HepG2 (cell line): ENCODE results near the gene TTC31. TPM values are rescaled to one million over a fixed set of nuclear protein-coding genes. Genes with fewer than 3 reads are reported as not detected.
"Not testable (repeated sequence)": the region's sequence is repeated elsewhere in the genome, so short reads cannot be mapped to it uniquely, and the experiment has no call there.

Source experiments
- ARID3A ChIP-seq: IDR thresholded peaks from 2 replicates; pipeline ENCODE4 v1.6.1; 2012; ENCODE audit warnings: low read depth, low read length, improper control_type of control experiment
- BRF2 ChIP-seq: sonication (generic); formaldehyde crosslinking; IDR thresholded peaks from 2 replicates; pipeline ENCODE4 v1.8.1; 2022; ENCODE audit warnings: mild to moderate bottlenecking, missing genetic modification reagents
- HNF1A ChIP-seq, 2 experiments: sonication (generic) in 1 of 2; formaldehyde crosslinking in 1 of 2; IDR thresholded peaks; 2 replicates each; pipeline versions ENCODE4 v1.4.0 to v1.6.1; 2016 to 2020; ENCODE audit warnings: borderline replicate concordance in 1 of 2, low read depth in 1 of 2, mild to moderate bottlenecking in 1 of 2, missing genetic modification reagents in 1 of 2
- KAT7 ChIP-seq: IDR thresholded peaks from 2 replicates; pipeline ENCODE4 v1.6.1; 2018; ENCODE audit warnings: borderline replicate concordance, missing compliant biosample characterization
- PHF21A ChIP-seq: sonication (generic); formaldehyde crosslinking; IDR thresholded peaks from 2 replicates; pipeline ENCODE4 v1.5.0; 2020; ENCODE audit warnings: mild to moderate bottlenecking, missing genetic modification reagents
- POGZ ChIP-seq: sonication (generic); formaldehyde crosslinking; IDR thresholded peaks from 2 replicates; pipeline ENCODE4 v1.4.0; 2020; ENCODE audit warnings: mild to moderate bottlenecking, missing genetic modification reagents
- RARG ChIP-seq: sonication (generic); formaldehyde crosslinking; IDR thresholded peaks from 2 replicates; pipeline ENCODE4 v1.4.0; 2020; ENCODE audit warnings: low read depth, mild to moderate bottlenecking, missing genetic modification reagents
- RXRB ChIP-seq: IDR thresholded peaks from 2 replicates; pipeline ENCODE4 v1.6.1; 2016; ENCODE audit warnings: borderline replicate concordance, missing genetic modification reagents, missing compliant biosample characterization
- SKIL ChIP-seq: sonication (generic); formaldehyde crosslinking; IDR thresholded peaks from 2 replicates; pipeline ENCODE4 v1.8.0; 2022; ENCODE audit warnings: missing genetic modification reagents, mild to moderate bottlenecking, moderate library complexity, borderline replicate concordance
- SMAD3 ChIP-seq: sonication (generic); formaldehyde crosslinking; IDR thresholded peaks from 2 replicates; pipeline ENCODE4 v1.4.0; 2020; ENCODE audit warnings: missing genetic modification reagents
- ZNF121 ChIP-seq: sonication (generic); formaldehyde crosslinking; IDR thresholded peaks from 2 replicates; pipeline ENCODE4 v1.5.0; 2020; ENCODE audit warnings: mild to moderate bottlenecking, missing genetic modification reagents
- ZNF205 ChIP-seq: IDR thresholded peaks from 2 replicates; pipeline ENCODE4 v1.6.1; 2018; ENCODE audit warnings: missing biosample characterization, missing genetic modification reagents
- ZNF24 ChIP-seq: fragments of 450-650 bp; IDR thresholded peaks from 2 replicates; pipeline ENCODE4 v1.6.1; 2017; ENCODE audit warnings: antibody characterized with exemption, mild to moderate bottlenecking
- ZNF451 ChIP-seq: sonication (generic); formaldehyde crosslinking; IDR thresholded peaks from 2 replicates; pipeline ENCODE4 v1.5.0; 2020; ENCODE audit warnings: mild to moderate bottlenecking, missing genetic modification reagents
- ZNF556 ChIP-seq: sonication (generic); formaldehyde crosslinking; IDR thresholded peaks from 2 replicates; pipeline ENCODE4 v1.4.0; 2020; ENCODE audit warnings: mild to moderate bottlenecking, missing genetic modification reagents, borderline replicate concordance
- polyA plus RNA-seq, 8 experiments: library from polyadenylated mRNA; depleted of rRNA in 3 of 8; stranded (reverse) in 7 of 8; unstranded in 1 of 8; fragments of >200 nt; fragmentation: Illumina TruSeq in 4 of 8; extraction: Trizol in 4 of 8; gene quantifications; 2 replicates each; pipeline versions ENCODE4 v1.2.1 to v1.2.3, GENCODE V29; 2011 to 2016; ENCODE audit warnings: low read depth in 4 of 8, missing spikeins in 1 of 8, mixed read lengths in 1 of 8; ENCODE audit not compliant: insufficient read depth in 1 of 8
- total RNA-seq, 5 experiments: library from RNA; depleted of rRNA; stranded (reverse); fragments of >200 nt; fragmentation: Illumina TruSeq; extraction: Trizol; gene quantifications; 2 replicates each; pipeline ENCODE4 v1.2.3, GENCODE V29; 2016; ENCODE audit warnings: low read depth in 1 of 5

Gene TTC31
- total and polyA plus RNA-seq, 2 of the 13 experiments (the other 11 are each of a cell fraction or from before 2014, with no cell fraction given): 28.3 to 39.5 TPM

- not testable (repeated sequence) for TF ChIP-seq HNF1A (IDR thresholded peaks at IDR 0.05; ENCODE audit: low read depth)
- TF ChIP-seq HNF1A (CRISPR knock-in tag; IDR thresholded peaks at IDR 0.05; ENCODE audit: borderline replicate concordance) (peak; percentile 64; the same call in 1 of the 2 replicates), SKIL (CRISPR knock-in tag) (0 out of 2 replicates have a peak, but pooled peaks have one; percentile 12), ZNF205 (CRISPR knock-in tag) (0 out of 2 replicates have a peak, but pooled peaks have one; percentile 10), ZNF556 (CRISPR knock-in tag) (peak; percentile 82; the same call in 1 of the 2 replicates), ZNF451 (CRISPR knock-in tag) (0 out of 2 replicates have a peak, but pooled peaks have one; percentile 7), ZNF121 (peak; percentile 84; the same call in 1 of the 2 replicates), PHF21A (peak; percentile 11), RARG (peak; percentile 71; the same call in 1 of the 2 replicates), RXRB (CRISPR knock-in tag) (peak; percentile 4; the same call in 1 of the 2 replicates), KAT7 (CRISPR knock-in tag) (0 out of 2 replicates have a peak, but pooled peaks have one; percentile 28), ZNF24 (peak; percentile 47; the same call in 1 of the 2 replicates), BRF2 (CRISPR knock-in tag) (0 out of 2 replicates have a peak, but pooled peaks have one; percentile 5), POGZ (CRISPR knock-in tag) (peak; percentile 55; the same call in 1 of the 2 replicates), SMAD3 (peak; percentile 10), ARID3A (peak; percentile 46; the same call in 1 of the 2 replicates)
Measured at GRCh38 chr2:74442483-74443297, 40.2 kb upstream of the TTC31 start (continued).
